Measurements from ENCODE around the gene COQ2.
"Not testable (repeated sequence)": the region's sequence is repeated elsewhere in the genome, so short reads cannot be mapped to it uniquely, and the experiment has no call there.

The COQ2 gene

DNA sequence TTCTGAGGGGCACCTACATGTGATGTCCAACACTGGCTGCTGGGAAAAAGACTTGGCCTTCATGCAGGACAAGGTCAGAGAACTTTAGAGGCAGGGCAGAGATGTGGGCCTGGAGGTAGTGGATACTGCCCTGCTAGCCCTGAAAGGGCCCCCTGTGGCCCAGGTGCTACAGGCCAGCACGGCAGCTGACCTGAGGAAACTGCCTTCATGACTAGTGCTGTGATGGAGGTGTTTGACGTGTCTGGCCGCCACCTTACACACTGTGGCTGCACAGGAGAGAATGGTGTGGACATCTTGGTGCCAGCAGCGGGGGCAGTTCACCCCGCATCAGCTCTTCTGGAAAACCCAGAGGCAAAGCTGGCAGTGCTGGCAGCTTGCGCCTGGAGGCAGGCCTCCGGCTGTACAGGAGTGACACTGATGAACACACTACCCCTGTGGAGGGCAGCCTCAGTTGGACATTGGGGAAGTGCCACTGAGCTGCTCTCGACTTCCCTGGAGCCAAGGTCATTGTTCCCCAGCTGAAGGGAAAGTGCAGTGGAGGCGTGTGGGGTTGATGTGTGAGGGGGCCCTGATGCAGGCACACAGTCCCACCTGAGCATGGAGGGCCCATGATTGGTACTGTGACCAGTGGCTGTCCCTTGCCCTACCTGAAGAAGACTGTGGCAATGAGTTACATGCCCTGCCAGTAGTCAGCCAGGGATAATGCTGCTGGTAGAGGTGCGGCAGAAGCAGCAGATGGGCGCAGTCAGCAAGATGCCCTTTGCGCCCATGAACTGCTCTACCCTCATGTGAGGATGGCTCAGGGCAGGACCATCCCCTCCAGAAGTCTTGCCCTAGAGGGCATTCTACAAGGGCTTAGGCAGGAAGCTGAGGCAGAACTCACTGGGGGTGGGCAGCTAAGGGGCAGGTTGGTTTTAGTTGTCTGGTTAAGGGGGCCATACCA lies 36.9 kb downstream of the COQ2 start:
- DNase-seq (ENCODE audit: low spot score), result no peak

- DNase-seq (ENCODE audit: low spot score), result no peak
Measured at GRCh38 chr4:83241132-83241531, 43.5 kb downstream of the COQ2 start.

GRCh38 chr4:83240379-83240875 lies 44.2 kb downstream of the COQ2 start:
- DNase-seq (ENCODE audit: low spot score), result no peak

GRCh38 chr4:83238393-83239248 lies 46.0 kb downstream of the COQ2 start:
- no peak for DNase-seq (ENCODE audit: low spot score)

GRCh38 chr4:83237591-83237990 lies 47.0 kb downstream of the COQ2 start:
- DNase-seq (ENCODE audit: low spot score), result no peak

GRCh38 chr4:83235645-83236133 lies 48.9 kb downstream of the COQ2 start:
- not testable (repeated sequence) for DNase-seq (ENCODE audit: low spot score)

GRCh38 chr4:83234902-83235644 lies 49.5 kb downstream of the COQ2 start:
- no peak for DNase-seq (ENCODE audit: low spot score)

DNA sequence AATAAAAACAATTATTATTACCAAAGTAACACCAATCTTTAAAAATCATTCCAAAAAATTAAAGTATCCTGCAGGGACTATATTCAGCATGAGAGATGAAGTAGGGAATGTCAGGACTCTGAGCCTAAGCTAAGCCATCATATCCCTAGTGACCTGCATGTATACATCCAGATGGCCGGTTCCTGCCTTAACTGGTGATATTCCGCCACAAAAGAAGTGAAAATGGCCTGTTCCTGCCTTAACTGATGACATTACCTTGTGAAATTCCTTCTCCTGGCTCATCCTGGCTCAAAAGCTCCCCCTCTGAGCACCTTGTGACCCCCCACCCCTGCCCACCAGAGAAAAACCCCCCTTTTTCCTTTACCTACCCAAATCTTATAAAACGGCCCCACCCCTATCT lies 50.2 kb downstream of the COQ2 start:
- not testable (repeated sequence) for DNase-seq (ENCODE audit: low spot score)

DNA sequence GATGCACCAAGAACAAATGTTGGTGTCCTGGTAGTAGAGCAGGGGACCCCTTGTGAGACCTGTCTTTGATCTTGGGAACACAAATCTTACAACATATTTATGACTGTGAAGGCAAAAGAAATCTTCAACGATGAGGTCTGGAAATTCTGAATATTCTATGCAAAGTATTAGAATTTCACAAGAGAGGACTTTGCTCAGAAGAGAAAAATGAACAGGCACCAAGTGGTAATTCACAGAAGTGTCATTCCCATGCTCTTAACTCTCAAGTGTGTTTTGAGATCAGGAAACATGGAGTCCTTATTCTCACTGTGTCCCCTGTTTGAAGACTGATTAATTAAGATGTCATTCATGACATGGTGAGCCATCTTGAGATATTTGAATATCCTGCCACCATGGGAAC lies 52.5 kb downstream of the COQ2 start:
- no peak for DNase-seq (ENCODE audit: low spot score)

DNA sequence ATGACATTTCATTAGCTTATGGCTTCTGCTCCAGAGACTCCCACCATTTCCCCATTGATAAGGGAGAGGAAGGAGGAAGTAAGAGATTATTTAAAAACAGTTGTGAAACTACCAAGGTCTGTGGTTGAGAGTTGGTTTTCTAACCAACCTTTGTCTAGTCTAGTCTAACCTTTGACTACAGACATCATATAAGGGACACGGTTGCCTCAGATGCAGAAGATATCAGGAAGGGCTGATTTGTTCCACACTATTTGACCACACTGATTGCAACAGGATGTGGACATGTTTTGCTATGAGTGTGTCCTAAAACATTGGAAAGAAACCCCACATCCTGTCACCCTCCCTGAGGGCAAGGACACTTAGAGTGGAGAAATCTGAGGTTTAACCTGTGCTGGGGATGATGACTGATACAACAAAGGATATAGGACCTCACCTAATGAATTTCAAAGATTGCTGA lies 53.0 kb downstream of the COQ2 start:
- no peak for DNase-seq (ENCODE audit: low spot score)

DNA sequence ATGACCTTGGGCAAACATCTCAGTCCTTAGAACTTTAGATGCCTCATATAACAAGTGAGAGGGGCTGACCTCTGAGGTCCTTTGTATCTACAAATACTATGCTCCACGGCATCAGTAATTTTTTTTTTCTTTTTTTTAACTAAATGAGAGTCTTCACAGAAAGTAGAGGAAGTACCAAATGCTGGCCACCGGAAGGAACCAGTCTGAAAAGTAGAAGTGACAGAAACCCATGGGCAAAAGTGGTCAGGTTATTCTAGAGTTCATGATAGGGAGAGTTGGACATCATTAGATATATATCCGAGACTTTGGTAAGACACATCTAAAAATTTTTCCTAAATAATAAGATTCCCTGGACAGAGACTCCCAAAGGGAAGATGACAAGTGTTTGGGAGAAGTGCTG lies 53.7 kb downstream of the COQ2 start:
- no peak for DNase-seq (ENCODE audit: low spot score)

DNA sequence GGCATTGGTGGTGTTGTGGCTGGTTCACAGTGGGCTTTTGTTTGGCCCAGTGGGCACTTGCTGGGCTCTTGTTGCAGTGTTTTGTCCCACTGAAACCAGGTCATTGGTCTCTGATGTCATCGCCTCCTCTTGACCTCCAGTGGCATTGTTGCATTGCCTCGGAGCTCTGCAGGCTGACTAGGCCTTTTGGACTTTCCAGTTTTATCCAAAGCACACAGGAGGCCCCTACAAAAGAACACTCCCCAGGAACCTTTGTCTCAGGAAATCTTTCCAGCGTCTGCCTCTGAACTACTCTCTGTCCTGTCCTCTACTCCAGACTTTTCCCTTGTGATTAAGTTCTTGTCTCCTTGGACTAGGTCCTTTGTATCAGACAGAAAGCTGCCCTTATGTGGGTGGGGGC lies 54.8 kb downstream of the COQ2 start:
- no peak for DNase-seq (ENCODE audit: low spot score)

DNA sequence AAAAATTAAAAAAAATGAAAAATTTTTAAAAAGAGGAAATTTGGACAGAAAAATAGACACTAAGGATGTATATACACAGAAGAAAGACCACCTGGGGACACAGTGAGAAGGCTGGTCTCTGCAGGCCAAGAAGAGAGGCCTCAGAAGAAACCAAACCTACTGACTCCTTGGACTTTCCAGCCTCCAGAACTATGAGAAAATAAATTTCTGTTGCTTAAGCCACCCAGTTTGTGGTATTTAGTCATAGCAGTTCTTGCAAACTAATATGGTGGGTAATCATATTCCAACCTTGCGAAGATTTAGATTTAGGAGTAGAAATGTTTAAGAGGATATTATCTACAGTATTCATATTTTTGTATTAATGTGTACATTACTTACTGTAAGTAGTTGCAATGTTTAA lies 56.4 kb downstream of the COQ2 start:
- DNase-seq (ENCODE audit: low spot score), result no peak

DNA sequence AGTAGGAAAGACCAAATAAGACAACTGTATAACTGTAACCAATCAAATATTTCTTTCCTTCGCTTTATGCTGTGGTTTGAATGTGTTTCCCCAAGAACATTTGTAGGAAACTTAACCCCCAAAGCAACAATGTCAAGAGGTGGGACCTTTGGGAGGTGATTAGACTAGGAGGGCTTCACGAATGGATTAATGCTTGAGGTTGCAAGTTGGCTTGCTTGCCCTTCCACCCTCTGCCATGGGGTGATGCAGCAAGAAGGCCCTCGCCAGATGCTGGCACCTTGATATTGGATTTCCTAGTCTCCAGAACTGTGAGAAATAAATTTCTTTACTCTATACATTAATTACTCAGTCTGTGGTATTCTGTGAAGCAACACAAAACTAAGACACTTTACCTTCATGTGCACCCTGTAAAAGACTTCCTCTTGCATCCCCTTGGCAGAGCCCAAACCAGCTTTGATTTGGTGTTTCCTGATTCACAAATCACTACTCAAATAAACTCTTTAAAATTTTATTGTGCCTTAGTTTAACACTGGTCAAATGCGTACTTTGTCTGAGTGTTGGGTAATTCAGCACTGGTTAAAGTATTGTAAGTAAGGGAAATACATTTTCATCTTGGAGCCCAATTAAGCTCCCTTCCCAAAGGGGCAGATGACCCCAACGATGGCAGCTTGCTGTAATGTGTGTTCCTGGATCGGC lies 59.9 kb downstream of the COQ2 start:
- DNase-seq (ENCODE audit: low spot score), result no peak

- DNase-seq (ENCODE audit: low spot score), result no peak
Measured at GRCh38 chr4:83223781-83224180, 60.8 kb downstream of the COQ2 start.

DNA sequence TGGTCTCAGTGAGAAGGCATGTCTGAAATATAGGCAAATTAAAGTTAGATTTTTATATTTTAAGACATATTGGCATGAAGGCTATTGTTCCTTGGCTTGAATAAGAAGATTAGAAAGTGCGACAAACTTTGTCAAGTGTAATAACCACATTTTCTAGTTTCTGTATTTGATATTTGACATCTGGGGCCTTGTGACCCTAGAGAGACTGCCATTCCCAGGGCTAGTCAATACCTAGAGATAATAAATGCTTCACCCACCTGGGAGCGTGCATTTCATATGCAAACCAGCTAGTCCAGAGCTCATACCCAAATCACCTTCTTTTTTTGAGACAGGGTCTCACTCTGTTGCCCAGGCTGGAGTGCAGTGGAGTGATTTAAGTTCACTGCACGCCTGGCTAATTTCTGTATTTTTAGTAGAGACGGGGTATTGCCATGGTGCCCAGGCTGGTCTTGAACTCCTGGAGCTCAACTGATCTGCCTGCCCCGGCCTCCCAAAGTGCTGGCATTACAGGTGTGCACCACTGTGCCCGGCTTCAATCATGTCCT lies 62.6 kb downstream of the COQ2 start:
- no peak for DNase-seq (ENCODE audit: low spot score)

GRCh38 chr4:83219344-83220331 lies 65.0 kb downstream of the COQ2 start:
- DNase-seq (ENCODE audit: low spot score), result peak; percentile 57

DNA sequence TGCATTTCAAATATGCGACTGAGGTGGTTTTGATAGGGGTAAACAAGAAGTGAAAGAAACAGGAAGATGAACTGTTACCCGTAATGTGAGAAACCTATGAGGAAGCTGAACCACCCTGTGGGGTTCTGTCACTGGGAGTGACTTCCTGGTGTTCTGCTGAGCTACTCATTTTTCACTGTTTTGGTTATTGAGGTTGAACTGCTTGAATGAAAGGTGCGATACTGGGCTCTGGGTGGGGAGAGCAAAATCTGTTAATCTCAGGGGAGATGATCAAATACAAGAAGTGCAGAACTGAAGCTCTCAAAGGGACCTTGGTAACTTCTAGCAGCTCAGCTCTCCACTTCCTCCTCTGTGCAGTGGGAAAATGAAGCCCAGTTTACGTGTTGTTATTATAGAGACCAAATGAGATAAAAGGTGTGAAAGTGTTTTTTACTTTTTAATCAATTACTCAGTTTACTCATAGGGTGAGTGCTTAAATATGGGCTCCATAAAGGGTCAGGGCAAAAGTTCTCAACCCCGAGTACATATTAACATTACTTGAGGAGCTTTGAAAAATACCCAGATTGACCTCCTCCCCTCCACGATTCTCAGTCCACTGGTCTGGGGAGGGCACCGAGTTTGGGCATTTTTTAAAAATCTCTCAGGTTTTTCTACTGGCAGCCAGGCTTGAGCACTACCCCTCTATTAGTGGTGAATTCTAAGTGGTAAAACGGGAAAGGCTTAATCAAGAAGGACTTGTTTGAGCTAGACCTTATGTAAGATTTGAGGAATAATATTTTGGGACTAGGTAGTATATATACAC lies 66.7 kb downstream of the COQ2 start:
- DNase-seq (ENCODE audit: low spot score), result no peak

Data from GM03348 (cell line).